Astrocyte (in vitro differentiated cells and primary cell): ENCODE measurements around the gene USF3. TPM values are rescaled to one million over a fixed set of nuclear protein-coding genes. Genes with fewer than 3 reads are reported as not detected.

Experiments
- DNase-seq: peaks from one replicate; pipeline ENCODE4 v3.0.0-alpha.2; 2010; ENCODE audit warnings: low read depth
- FAIRE-seq: peaks from 2 replicates; lab custom pipeline; 2011; peaks lifted over from hg19 to GRCh38; lab: Jason Lieb, UNC
- H2AFZ ChIP-seq: 2 replicates; pipeline ENCODE4 v1.6.0; 2012; ENCODE audit warnings: low read depth, low read length, inconsistent platforms
- H3K27ac ChIP-seq: 2 replicates; pipeline ENCODE4 v1.5.1; 2011; ENCODE audit warnings: low read depth, low read length, inconsistent platforms
- H3K27me3 ChIP-seq: 2 replicates; pipeline ENCODE4 v1.6.0; 2011; ENCODE audit warnings: low read length, inconsistent platforms; ENCODE audit not compliant: insufficient read depth
- H3K36me3 ChIP-seq: 2 replicates; pipeline ENCODE4 v1.5.1; 2011; ENCODE audit warnings: low read length, inconsistent platforms; ENCODE audit not compliant: insufficient read depth
- H3K4me1 ChIP-seq: 2 replicates; pipeline ENCODE4 v1.5.1; 2011; ENCODE audit warnings: low read length, inconsistent platforms; ENCODE audit not compliant: insufficient read depth
- H3K4me2 ChIP-seq: 2 replicates; pipeline ENCODE4 v1.6.0; 2012; ENCODE audit warnings: low read length, inconsistent platforms
- H3K4me3 ChIP-seq: 2 replicates; pipeline ENCODE4 v1.5.1; 2011; ENCODE audit warnings: low read depth, mild to moderate bottlenecking, low read length, inconsistent platforms; ENCODE audit not compliant: insufficient read depth
- H3K79me2 ChIP-seq: 2 replicates; pipeline ENCODE4 v1.6.0; 2012; ENCODE audit warnings: mild to moderate bottlenecking, low read length, inconsistent platforms; ENCODE audit not compliant: insufficient read depth
- H3K9ac ChIP-seq: 2 replicates; pipeline ENCODE4 v1.6.0; 2012; ENCODE audit warnings: mild to moderate bottlenecking, low read length, inconsistent platforms
- H3K9me3 ChIP-seq: 2 replicates; pipeline ENCODE4 v1.5.1; 2012; ENCODE audit warnings: low read depth, mild to moderate bottlenecking, low read length, inconsistent platforms; ENCODE audit not compliant: insufficient read depth
- H4K20me1 ChIP-seq: 2 replicates; pipeline ENCODE4 v1.6.0; 2012; ENCODE audit warnings: low read length, inconsistent platforms; ENCODE audit not compliant: insufficient read depth
- H3K27ac Mint-ChIP-seq: one replicate; pipeline ENCODE4 v1.8.0; 2021; ENCODE audit warnings: mild to moderate bottlenecking, mixed read lengths; ENCODE audit not compliant: unreplicated experiment
- H3K27me3 Mint-ChIP-seq: one replicate; pipeline ENCODE4 v1.8.0; 2021; ENCODE audit warnings: low read depth, mixed read lengths; ENCODE audit not compliant: unreplicated experiment
- H3K36me3 Mint-ChIP-seq: one replicate; pipeline ENCODE4 v1.8.0; 2021; ENCODE audit warnings: low read depth, mixed read lengths; ENCODE audit not compliant: unreplicated experiment
- H3K4me1 Mint-ChIP-seq: one replicate; pipeline ENCODE4 v1.8.0; 2021; ENCODE audit warnings: low read depth, mixed read lengths; ENCODE audit not compliant: unreplicated experiment
- H3K4me3 Mint-ChIP-seq: one replicate; pipeline ENCODE4 v1.8.0; 2021; ENCODE audit warnings: mild to moderate bottlenecking, moderate library complexity, mixed read lengths; ENCODE audit not compliant: unreplicated experiment
- H3K9me3 Mint-ChIP-seq: one replicate; pipeline ENCODE4 v1.8.0; 2021; ENCODE audit warnings: mild to moderate bottlenecking, mixed read lengths; ENCODE audit not compliant: unreplicated experiment
- CTCF ChIP-seq: IDR thresholded peaks from 2 replicates; pipeline ENCODE4 v1.5.1; 2011; ENCODE audit warnings: low read depth, mild to moderate bottlenecking, inconsistent platforms, low read length, moderate library complexity; ENCODE audit not compliant: insufficient read depth
- EZH2 ChIP-seq: IDR thresholded peaks from 2 replicates; pipeline ENCODE4 v1.6.1; 2012; ENCODE audit warnings: mild to moderate bottlenecking, low read length, inconsistent platforms; ENCODE audit not compliant: insufficient read depth
- total RNA-seq: library from RNA; stranded (reverse); gene quantifications from 2 replicates; pipeline ENCODE4 v1.2.1, GENCODE V29; 2021

The USF3 gene
- total RNA-seq, 1 donor from 2014 or later, result 11.8 TPM

GRCh38 chr3:113696658-113697499 is 437 bp upstream of the USF3 start:
- FAIRE-seq, result peak; percentile 59
- H3K36me3 Mint-ChIP-seq, result no peaks in the 10 kb centered on the region
- Histone ChIP-seq H3K79me2 (peaks cover 40% of the 10 kb centered on the region), H3K36me3 (no peaks in the 10 kb centered on the region), H3K4me3 (peak overlapping the region; percentile 96), H3K4me2 (peak overlapping the region; percentile 92), H3K4me1 (peaks cover 11% of the 10 kb centered on the region), H2AFZ (peak overlapping the region; percentile 95), H3K9ac (peak overlapping the region; percentile 89), H3K27me3 (no peaks in the 10 kb centered on the region), H4K20me1 (peaks cover 12% of the 10 kb centered on the region), H3K27ac (peak overlapping the region; percentile 76), H3K9me3 (no peaks in the 10 kb centered on the region)
- H3K4me1 Mint-ChIP-seq, result peaks cover 2% of the 10 kb centered on the region
- no peaks in the 10 kb centered on the region for H3K27me3 Mint-ChIP-seq
- TF ChIP-seq EZH2 (no peak), CTCF (no peak)
- H3K4me3 Mint-ChIP-seq, result no peak overlapping the region
- DNase-seq, result peak; percentile 99
- H3K27ac Mint-ChIP-seq, result no peak overlapping the region
- H3K9me3 Mint-ChIP-seq, result no peaks in the 10 kb centered on the region

- peak overlapping the region; percentile 88 for H3K9ac ChIP-seq
- peaks cover 50% of the 10 kb centered on the region for H3K79me2 ChIP-seq
- no peaks in the 10 kb centered on the region for H3K9me3 ChIP-seq
- DNase-seq (peak; percentile 3), FAIRE-seq (no peak)
- TF ChIP-seq CTCF (no peak), EZH2 (no peak)
- peak overlapping the region; percentile 63 for H3K27ac ChIP-seq
- no peaks in the 10 kb centered on the region for H3K27me3 Mint-ChIP-seq
- peaks cover 2% of the 10 kb centered on the region for H3K4me1 Mint-ChIP-seq
- H3K9me3 Mint-ChIP-seq, result no peaks in the 10 kb centered on the region
- peak overlapping the region; percentile 87 for H3K27ac Mint-ChIP-seq
- peak overlapping the region; percentile 100 for H3K4me3 Mint-ChIP-seq
- peak overlapping the region; percentile 98 for H3K4me2 ChIP-seq
- no peaks in the 10 kb centered on the region for H3K36me3 ChIP-seq
- H3K4me1 ChIP-seq, result peaks cover 11% of the 10 kb centered on the region
- peaks cover 24% of the 10 kb centered on the region for H4K20me1 ChIP-seq
- H3K27me3 ChIP-seq, result no peaks in the 10 kb centered on the region
- peak overlapping the region; percentile 80 for H3K4me3 ChIP-seq
- H2AFZ ChIP-seq, result peak overlapping the region; percentile 23
- no peaks in the 10 kb centered on the region for H3K36me3 Mint-ChIP-seq
Measured at GRCh38 chr3:113695431-113695785, 1.0 kb downstream of the USF3 start.

GRCh38 chr3:113690482-113690881 is 6.0 kb downstream of the USF3 start:
- Histone ChIP-seq H3K4me1 (peaks cover 4% of the 10 kb centered on the region), H3K79me2 (peaks cover 76% of the 10 kb centered on the region), H4K20me1 (peaks cover 44% of the 10 kb centered on the region), H2AFZ (no peak overlapping the region), H3K9me3 (no peaks in the 10 kb centered on the region), H3K27me3 (no peaks in the 10 kb centered on the region), H3K36me3 (no peaks in the 10 kb centered on the region), H3K4me3 (no peak overlapping the region), H3K9ac (no peak overlapping the region), H3K27ac (no peak overlapping the region), H3K4me2 (no peak overlapping the region)
- Mint-ChIP-seq H3K36me3 (peaks cover under 1% of the 10 kb centered on the region), H3K27ac (no peak overlapping the region), H3K4me1 (peaks cover 14% of the 10 kb centered on the region), H3K27me3 (no peaks in the 10 kb centered on the region), H3K9me3 (peaks cover 1% of the 10 kb centered on the region), H3K4me3 (no peak overlapping the region)
- DNase-seq (no peak), FAIRE-seq (no peak)
- no peak for TF ChIP-seq CTCF
- no peak for TF ChIP-seq EZH2
